ENCODE data around the gene TTC9.

Gene TTC9

GRCh38 chr14:70724944-70725343 is 83.2 kb downstream of the TTC9 start:
- Histone ChIP-seq H3K9me3 (no peaks in the 10 kb centered on the region), H3K4me1 (ENCODE audit: control insufficient read depth in 1 of 2, insufficient read depth in 1 of 2, low read depth in 1 of 2, low read length in 1 of 2) (no peaks in the 10 kb centered on the region), H3K27me3 (peaks cover 12% of the 10 kb centered on the region), H3K4me3 (ENCODE audit: low read depth in 1 of 2, low read length in 1 of 2) (no peak overlapping the region), H3K27ac (no peak overlapping the region), H3K36me3 (no peaks in the 10 kb centered on the region)
- TF ChIP-seq CTCF (IDR thresholded peaks at IDR 0.05): no peak

Measured in neutrophil (primary cell).